DND-41 (cell line): ENCODE measurements around the gene LIMS1.
A peak's percentile ranks its signal among the peaks of the same experiment; 100 is the strongest.
"Not testable (repeated sequence)": the region's sequence is repeated elsewhere in the genome, so short reads cannot be mapped to it uniquely, and the experiment has no call there.

Experiments used
- ATAC-seq: fragments of 200-7000 bp; cut with Tn5 transposase; 3 replicates; pipeline ENCODE4 v1.9.1; 2021; ENCODE audit warnings: low read depth; ENCODE audit not compliant: insufficient read depth
- DNase-seq: peaks from one replicate; pipeline ENCODE4 v3.0.0-alpha.2; 2020
- H2AFZ ChIP-seq: 2 replicates; pipeline ENCODE4 v1.6.0; 2012; ENCODE audit warnings: low read depth, low read length
- H3K27ac ChIP-seq: 2 replicates; pipeline ENCODE4 v1.5.1; 2012; ENCODE audit warnings: low read length, inconsistent platforms
- H3K27me3 ChIP-seq: fragments of 200-600 bp; sonication (generic); 2 replicates; pipeline ENCODE4 v1.6.0; 2012; ENCODE audit warnings: low read length, mild to moderate bottlenecking, inconsistent platforms; ENCODE audit not compliant: insufficient read depth, poor library complexity
- H3K36me3 ChIP-seq: 2 replicates; pipeline ENCODE4 v1.5.1; 2012; ENCODE audit warnings: low read length, inconsistent platforms; ENCODE audit not compliant: insufficient read depth
- H3K4me1 ChIP-seq: 2 replicates; pipeline ENCODE4 v1.5.1; 2012; ENCODE audit warnings: mild to moderate bottlenecking, low read length; ENCODE audit not compliant: insufficient read depth
- H3K4me2 ChIP-seq: 2 replicates; pipeline ENCODE4 v1.6.0; 2012; ENCODE audit warnings: mild to moderate bottlenecking, moderate library complexity, low read length, inconsistent platforms; ENCODE audit not compliant: insufficient read depth
- H3K4me3 ChIP-seq, 2 experiments: fragments of 200-600 bp in 1 of 2; shearing (Covaris generic) in 1 of 2; 2 replicates each; pipeline ENCODE4 v1.5.1; 2012 to 2016; ENCODE audit warnings: inconsistent platforms in 2 of 2, low read length in 2 of 2, mild to moderate bottlenecking in 2 of 2, low read depth in 1 of 2, moderate library complexity in 1 of 2
- H3K79me2 ChIP-seq: 2 replicates; pipeline ENCODE4 v1.6.0; 2012; ENCODE audit warnings: low read length, inconsistent platforms; ENCODE audit not compliant: insufficient read depth
- H3K9ac ChIP-seq: 2 replicates; pipeline ENCODE4 v1.6.0; 2012; ENCODE audit warnings: low read depth, mild to moderate bottlenecking, inconsistent platforms, low read length, moderate library complexity
- H3K9me3 ChIP-seq: 2 replicates; pipeline ENCODE4 v1.5.1; 2012; ENCODE audit warnings: low read length, moderate library complexity, mild to moderate bottlenecking, inconsistent platforms; ENCODE audit not compliant: insufficient read depth, severe bottlenecking
- H4K20me1 ChIP-seq: 2 replicates; pipeline ENCODE4 v1.6.0; 2012; ENCODE audit warnings: low read length; ENCODE audit not compliant: insufficient read depth
- CTCF ChIP-seq: IDR thresholded peaks from 2 replicates; pipeline ENCODE4 v1.5.1; 2012; ENCODE audit warnings: borderline replicate concordance, low read length, moderate library complexity, mild to moderate bottlenecking; ENCODE audit not compliant: poor library complexity, severe bottlenecking; ENCODE audit errors: extremely low read depth
- EZH2 ChIP-seq: IDR thresholded peaks from 3 replicates; pipeline ENCODE4 v1.6.1; 2012; ENCODE audit warnings: borderline replicate concordance, low read depth, mild to moderate bottlenecking, moderate library complexity, low read length, inconsistent platforms; ENCODE audit not compliant: severe bottlenecking

Gene LIMS1

DNA sequence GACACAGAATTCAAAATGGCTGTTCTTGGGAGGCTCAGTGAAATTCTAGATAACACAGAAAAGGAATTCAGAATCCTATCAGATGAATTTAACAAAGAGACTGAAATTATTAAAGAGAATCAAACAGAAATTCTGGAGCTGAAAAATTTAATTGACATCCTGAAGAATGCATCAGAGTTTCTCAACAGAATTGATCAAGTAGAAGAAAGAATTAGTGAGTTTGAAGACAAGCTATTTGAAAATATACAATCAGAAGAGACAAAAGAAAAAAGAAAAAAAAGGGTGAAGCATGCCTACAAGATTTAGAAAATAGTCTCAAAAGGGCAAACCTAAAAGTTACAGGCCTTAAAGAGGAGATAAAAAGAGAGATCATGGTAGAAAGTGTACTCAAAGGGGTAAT is 173.0 kb downstream of the LIMS1 start:
- no peak overlapping the region for H3K4me3 ChIP-seq
- ATAC-seq: no peak
- no peak for DNase-seq
- no peak overlapping the region for H3K9ac ChIP-seq
- TF ChIP-seq CTCF (no peak), EZH2 (no peak)
- no peaks in the 10 kb centered on the region for H3K27me3 ChIP-seq
- no peak overlapping the region for H3K4me2 ChIP-seq
- peaks cover 5% of the 10 kb centered on the region for H3K9me3 ChIP-seq
- no peak overlapping the region for H3K27ac ChIP-seq
- no peak overlapping the region for H2AFZ ChIP-seq
- H3K4me1 ChIP-seq: peaks cover 1% of the 10 kb centered on the region; the same call in 1 of the 2 replicates
- H3K36me3 ChIP-seq: no peaks in the 10 kb centered on the region
- H4K20me1 ChIP-seq: no peaks in the 10 kb centered on the region
- H3K79me2 ChIP-seq: no peaks in the 10 kb centered on the region

- DNase-seq, H4K20me1 ChIP-seq, H3K9me3 ChIP-seq, H3K9ac ChIP-seq, H3K36me3 ChIP-seq, H3K4me3 ChIP-seq, ATAC-seq, H3K27me3 ChIP-seq, H3K4me2 ChIP-seq, H3K27ac ChIP-seq, H2AFZ ChIP-seq: not testable (repeated sequence)
- Histone ChIP-seq H3K4me1 (peaks cover 19% of the 10 kb centered on the region), H3K79me2 (peaks cover 32% of the 10 kb centered on the region)
These were observed 182.7 kb downstream of the LIMS1 start for GRCh38 chr2:108716971-108717370.

GRCh38 chr2:108719149-108720044 is 185.1 kb downstream of the LIMS1 start, which contains the start of gene RANBP2:
RANBP2 (plus strand) TSS chr2:108719482; CDS start chr2:108719607, 125 bp downstream.
- peak within 1 kb of the TSS; percentile 96 for H2AFZ ChIP-seq

DNA sequence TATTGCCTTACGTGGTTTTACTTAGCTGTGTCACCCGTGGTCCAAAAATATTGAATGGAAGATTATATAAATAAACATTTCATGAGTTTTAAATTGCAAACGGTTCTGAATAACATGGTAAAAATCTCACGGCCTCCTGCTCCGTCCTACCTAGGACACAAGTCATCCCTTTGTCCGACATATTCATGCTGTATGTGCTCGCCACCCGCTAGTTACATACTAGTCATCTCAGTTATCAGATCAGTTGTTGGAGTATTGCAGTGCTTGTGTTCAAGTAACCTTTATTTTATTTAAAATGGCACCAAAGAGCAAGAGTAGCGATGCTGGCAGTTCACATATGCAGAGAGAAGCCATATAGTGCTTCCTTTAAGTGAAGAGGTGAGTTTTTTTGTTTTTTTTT is 191.8 kb downstream of the LIMS1 start:
- not testable (repeated sequence) for H3K9ac ChIP-seq, H2AFZ ChIP-seq, H3K9me3 ChIP-seq, H3K27ac ChIP-seq, DNase-seq, H4K20me1 ChIP-seq, H3K36me3 ChIP-seq, H3K4me2 ChIP-seq, H3K27me3 ChIP-seq, H3K4me3 ChIP-seq, ATAC-seq
- Histone ChIP-seq H3K4me1 (peaks cover 29% of the 10 kb centered on the region), H3K79me2 (peaks cover 82% of the 10 kb centered on the region)

More at GRCh38 chr2:108719149-108720044, 185.1 kb downstream of the LIMS1 start, which contains the start of gene RANBP2:
- Histone ChIP-seq H3K79me2 (peaks cover 53% of the 10 kb centered on the region), H3K9me3 (no peaks in the 10 kb centered on the region), H3K27ac (peak within 1 kb of the TSS; percentile 92), H3K9ac (peak within 1 kb of the TSS; percentile 70), H3K4me3 (peak within 1 kb of the TSS; percentile 62 to 96; a peak in 3 of 4 replicates), H3K36me3 (peaks cover 3% of the 10 kb centered on the region; the same call in 1 of the 2 replicates), H4K20me1 (peaks cover 8% of the 10 kb centered on the region), H3K4me1 (peaks cover 28% of the 10 kb centered on the region), H3K27me3 (no peaks in the 10 kb centered on the region), H3K4me2 (peak within 1 kb of the TSS; percentile 82)
- DNase-seq (peak; percentile 94), ATAC-seq (peak; percentile 90)
- no peak for TF ChIP-seq CTCF
- no peak for TF ChIP-seq EZH2

- not testable (repeated sequence) for H2AFZ ChIP-seq, H3K9me3 ChIP-seq, H3K4me2 ChIP-seq, H3K9ac ChIP-seq, H4K20me1 ChIP-seq, H3K27ac ChIP-seq, H3K4me3 ChIP-seq, ATAC-seq, H3K27me3 ChIP-seq, DNase-seq, H3K4me1 ChIP-seq
- H3K79me2 ChIP-seq: peaks cover 38% of the 10 kb centered on the region
- peaks cover 36% of the 10 kb centered on the region for H3K36me3 ChIP-seq
These were observed 200.4 kb downstream of the LIMS1 start for GRCh38 chr2:108734656-108735055.
